HG02759 (cell line): ENCODE results near the gene RNF213.

Source experiments
- ATAC-seq: cut with Tn5 transposase; IDR thresholded peaks from one replicate; pipeline ENCODE4 v1.9.1; 2021; ENCODE audit warnings: mild to moderate bottlenecking, moderate library complexity; ENCODE audit not compliant: unreplicated experiment

RNF213 gene

GRCh38 chr17:80428363-80428762 is 167.7 kb downstream of the RNF213 start:
- no peak for ATAC-seq

DNA sequence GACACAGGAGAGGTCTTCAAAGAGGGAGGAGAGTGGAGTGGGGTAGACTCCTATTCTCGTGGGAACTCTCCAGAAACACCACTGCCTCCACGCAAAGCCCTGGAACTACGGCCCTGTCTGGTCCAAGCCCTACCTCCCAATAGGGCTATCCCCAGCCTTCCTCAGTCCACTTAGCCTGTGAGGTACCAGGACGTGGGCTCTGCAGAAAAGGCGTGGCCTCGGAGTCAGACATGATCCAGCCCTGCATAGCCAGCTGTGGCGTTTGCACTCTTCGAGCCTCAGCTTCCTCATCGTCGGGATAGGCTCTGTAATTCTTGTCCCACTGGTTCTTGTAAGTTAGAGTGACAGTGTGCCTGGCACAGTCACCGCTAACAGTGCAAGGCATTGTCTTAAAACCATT is 168.1 kb downstream of the RNF213 start:
- no peak for ATAC-seq

- no peak for ATAC-seq
Observed at GRCh38 chr17:80429356-80430275, 169.0 kb downstream of the RNF213 start.

DNA sequence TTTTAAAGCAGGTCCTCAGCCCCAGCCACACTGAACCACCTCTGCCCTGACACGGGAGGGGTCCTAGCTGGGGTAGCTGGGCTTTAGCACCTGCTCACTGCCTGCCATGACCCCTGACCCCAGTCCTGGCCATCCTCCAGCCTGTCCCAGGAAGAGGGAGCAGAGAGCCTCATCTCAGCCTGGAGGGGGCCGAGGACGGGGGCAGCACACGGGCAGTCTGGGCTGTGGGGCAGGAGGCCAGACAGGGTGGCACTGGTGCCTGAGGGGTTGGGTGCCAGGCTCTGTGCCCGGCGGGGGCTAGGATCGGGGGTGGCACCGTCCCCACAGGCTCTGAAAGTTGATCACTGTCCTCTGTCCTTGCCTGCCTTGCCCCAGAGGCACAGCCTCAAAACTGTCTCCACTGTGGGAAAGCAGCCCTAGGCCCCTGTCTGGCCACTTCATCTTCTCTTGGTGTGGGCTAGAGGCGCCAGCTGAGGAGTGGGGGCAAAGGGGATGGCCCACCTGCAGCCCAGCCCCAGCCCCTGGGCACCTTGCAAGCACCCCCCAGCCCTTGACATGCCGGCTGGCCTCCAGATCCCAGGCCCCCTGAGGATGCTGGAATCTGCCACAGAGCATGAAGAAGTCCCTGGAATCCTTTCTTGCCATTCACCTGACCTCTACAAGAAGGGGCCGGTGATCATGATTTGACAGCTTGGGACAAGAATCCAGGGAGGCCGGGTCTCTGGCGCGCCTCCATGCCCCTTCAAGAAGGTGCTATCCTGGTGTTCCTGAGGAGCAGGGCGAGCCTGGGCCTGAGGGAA is 170.0 kb downstream of the RNF213 start:
- ATAC-seq, result no peak

DNA sequence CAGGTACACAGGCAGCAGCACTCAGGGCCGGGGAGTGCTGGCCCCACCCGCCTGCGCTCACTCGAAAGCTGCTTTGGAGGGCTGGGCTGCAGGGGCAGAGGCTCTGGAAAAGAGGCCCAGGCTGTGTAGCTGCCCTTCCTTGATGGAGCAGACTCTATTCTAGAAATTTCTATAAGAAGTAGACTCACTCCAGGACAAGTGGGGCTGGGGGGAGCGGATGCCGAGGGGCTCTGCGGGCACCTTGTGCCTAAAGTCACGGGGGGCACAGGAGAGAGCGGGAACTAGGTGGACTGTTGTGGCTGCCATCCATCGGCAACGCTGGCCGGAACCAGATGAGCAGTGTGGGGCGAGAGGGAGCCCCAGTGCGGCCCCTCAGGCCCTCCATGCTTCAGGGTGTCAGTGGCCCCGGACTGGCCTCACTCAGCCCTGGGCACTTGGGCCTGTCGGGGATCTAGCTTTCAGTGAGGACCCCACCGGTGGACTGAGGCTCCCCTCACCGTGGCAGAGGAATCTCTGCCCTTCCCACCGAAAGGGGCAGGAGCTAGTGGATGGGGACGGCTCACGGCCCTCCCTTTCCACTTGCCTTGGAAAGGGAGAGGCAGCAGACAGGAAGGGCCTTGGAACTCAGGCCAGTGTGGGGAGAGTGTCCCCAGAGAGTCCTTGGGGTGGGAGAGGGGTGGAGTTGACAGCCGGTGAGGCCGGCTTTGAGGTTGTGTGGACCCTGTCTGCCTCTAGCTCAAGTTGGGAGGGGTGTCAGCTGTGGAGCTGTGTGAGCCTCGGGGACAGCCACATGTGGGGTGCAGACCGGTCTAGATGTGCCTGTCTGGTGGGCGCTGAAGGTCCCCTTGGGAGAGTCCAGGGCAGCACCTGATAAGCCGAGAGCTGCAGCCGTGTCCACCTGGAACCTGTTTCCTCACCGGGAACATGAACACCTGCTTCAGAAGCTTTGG is 170.9 kb downstream of the RNF213 start:
- no peak for ATAC-seq

DNA sequence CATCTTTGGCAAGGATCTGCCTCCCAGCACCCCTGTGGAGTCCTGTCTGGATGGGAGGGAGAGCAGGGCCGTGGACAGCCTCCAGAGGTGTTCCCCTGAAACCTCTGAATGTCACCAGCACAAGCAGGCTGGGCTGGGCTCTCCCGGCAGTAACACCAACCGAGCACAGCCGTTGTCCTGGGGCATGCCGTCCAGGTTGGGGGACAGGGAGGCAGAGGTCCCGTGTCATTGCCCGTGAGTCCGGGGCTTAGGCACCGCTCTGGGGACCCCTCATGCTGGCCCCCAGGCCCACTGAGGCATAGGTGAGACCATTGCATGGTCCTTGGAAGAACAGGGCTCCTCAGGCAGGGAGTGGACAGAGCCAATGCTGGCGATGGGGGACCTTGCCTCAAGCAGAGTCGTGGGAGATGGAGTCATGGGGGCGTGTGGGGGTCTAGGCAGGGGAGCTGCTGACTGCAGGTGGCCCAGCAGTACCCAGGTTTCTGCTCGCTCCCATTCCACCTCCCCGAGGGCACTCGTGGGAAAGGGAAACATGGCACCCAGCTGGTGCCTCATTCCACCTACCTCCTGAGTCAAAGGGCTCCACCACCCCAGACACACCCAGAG is 171.8 kb downstream of the RNF213 start:
- no peak for ATAC-seq

DNA sequence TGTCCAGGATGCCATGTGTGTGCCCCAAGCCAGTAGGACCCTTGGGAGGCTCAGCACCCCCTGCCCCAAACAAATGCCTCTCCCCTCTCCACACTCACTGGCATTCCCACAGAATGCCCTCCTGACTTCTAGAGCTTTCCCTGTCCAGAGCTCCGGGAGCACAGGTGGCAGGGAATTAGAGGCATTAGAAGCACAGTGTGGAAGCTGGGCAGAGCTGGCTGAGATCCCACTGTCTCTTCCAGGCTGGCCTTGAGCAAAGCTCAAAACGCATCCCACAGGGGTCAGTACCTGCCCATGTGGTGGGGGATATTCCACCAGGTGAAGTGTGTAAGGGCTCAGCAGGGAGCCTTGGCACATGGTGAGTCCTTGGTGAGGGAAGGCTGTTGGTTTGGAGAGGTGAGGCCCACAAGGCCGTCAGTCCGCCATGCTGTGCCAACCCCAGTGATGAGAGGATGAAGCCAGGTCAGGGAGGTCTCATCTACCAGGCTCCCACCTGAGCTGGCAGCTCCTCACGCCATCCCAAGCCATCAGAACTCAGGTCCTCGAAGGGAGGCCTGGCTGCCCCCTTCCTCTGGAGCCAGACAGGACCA is 172.4 kb downstream of the RNF213 start:
- ATAC-seq, result no peak

DNA sequence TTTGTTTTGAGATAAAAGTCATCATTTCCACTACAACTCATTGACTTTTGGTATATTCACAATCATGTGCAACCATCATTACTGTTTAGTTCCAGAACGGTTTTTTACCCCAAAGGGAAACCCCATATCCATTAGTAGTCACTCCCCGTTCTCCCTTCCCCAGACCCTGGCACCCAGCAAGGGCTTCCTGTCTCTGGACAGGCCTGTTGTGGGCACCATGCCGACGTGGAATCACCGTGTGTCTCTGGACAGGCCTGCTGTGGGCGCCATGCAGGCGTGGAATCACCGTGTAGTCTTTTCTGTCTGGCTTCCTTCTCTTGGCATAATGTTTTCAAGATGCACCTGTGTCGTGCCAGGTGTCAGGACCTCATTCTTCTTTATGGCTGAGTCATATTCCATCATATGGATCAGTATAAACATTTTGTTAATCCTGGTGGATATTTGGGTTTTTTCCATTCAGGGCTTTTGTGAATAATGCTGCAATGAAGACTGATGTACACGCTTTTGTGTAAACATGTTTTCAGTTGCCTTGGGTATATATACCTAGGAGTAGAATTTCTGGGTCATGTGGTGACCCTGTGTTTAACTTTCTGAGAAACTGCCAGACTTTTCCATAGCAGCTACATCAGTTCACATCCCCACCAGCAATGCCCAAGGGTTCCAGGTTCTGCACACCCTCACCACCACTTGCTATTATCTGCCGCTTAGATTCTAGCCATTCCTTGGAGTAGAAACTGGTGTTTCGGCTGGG is 173.4 kb downstream of the RNF213 start:
- ATAC-seq, result no peak

DNA sequence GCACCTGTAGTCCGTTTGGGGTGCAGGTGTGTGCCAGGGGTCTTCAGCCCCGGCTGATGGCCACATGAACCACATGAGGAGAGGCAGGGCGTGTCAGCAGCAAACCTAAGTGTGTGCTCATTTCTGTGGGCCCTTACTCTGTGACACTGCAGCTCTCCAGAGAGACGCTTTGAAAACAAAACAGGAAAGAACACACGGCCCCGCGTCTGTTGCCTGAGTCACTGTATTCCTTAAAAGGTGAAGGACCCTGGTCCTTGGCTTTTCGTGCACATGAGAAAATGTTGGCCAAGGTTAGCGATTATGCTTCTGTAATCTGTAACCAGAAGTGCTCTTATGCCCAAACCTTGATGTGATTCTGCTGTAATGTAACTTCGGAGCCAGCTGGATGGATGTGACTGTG is 176.9 kb downstream of the RNF213 start:
- ATAC-seq, result no peak

DNA sequence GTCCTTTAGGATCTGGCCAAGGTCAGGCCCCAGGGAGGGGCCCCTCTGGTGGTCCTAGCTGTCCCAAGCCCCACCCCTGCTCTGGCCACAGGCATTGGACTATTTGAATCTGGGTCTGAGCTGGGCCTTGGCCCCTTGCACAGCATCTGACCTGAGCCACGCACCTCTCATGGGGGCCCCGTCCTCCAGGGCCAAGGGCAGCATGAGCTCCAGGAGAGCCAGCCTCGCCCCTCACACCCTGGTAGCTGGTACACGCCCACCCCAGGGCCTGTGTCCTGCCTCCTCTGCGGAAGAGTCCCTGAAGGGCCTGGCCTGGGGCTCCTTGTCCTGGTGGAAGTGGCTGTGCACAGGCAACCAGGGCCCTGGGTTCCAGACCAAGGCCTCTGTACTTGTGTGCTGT is 178.2 kb downstream of the RNF213 start:
- ATAC-seq, result no peak

- ATAC-seq, result no peak
Observed at GRCh38 chr17:80439499-80439898, 178.8 kb downstream of the RNF213 start.

DNA sequence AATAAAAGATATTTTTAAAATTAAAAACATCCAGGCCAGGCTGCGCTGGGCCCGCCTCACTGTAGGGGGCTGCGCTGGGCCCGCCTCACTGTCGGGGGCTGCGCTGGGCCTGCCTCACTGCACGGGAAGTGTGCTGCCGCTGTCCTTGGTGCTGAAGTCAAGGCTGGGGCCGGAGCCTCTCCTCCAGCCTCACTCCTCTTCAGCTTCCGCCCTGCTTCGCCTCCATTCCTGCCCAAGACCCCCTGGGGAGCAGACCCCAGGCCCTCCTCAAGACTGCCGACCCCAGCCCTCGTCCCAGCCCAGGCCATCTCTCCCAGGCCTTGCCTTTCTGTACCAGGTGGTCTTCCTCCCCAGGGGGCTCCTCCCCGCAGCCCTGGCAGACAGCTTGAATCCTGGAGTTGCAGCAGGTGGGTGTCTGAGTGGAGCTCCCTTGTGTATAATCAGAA is 180.5 kb downstream of the RNF213 start:
- no peak for ATAC-seq

- no peak for ATAC-seq
Observed at GRCh38 chr17:80441598-80442322, 181.1 kb downstream of the RNF213 start.

DNA sequence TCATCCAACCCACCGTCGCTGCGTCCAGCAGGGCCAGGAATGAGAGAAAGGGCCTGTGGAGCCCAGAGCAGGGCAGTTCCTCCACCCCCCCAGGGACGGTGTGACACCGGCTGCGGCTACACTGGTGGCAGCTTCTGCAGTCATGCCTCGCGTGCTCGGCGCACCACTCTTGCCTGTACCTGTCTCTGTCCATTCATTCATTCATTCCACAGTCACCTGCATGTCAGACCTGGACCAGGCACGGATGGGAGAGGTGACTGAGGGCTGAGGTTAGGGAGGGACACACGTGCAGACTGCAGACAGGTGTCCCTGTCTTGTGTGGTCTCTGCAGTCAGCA is 181.6 kb downstream of the RNF213 start:
- ATAC-seq, result no peak

- ATAC-seq, result no peak
Observed at GRCh38 chr17:80442764-80443163, 182.1 kb downstream of the RNF213 start.

DNA sequence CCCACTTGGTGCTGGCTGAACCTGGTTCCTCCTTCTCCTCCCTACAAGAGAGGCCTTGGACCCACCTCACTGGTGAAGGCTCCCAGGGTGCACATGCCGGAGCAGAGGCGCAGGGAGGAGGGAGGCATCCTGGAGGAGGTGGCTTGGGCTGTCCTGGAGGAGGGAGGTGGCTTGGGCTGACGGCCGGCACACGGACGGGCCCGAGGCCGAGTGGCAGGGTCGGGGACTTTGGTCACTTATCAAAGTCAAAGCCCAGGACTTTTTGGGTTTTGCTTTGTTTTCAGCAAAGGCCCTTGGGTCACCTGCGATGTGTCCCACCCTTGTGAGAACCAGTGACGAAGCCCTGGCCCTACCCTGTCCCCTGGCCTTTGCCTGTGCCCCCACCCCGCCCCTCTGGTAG is 182.8 kb downstream of the RNF213 start:
- ATAC-seq, result no peak

DNA sequence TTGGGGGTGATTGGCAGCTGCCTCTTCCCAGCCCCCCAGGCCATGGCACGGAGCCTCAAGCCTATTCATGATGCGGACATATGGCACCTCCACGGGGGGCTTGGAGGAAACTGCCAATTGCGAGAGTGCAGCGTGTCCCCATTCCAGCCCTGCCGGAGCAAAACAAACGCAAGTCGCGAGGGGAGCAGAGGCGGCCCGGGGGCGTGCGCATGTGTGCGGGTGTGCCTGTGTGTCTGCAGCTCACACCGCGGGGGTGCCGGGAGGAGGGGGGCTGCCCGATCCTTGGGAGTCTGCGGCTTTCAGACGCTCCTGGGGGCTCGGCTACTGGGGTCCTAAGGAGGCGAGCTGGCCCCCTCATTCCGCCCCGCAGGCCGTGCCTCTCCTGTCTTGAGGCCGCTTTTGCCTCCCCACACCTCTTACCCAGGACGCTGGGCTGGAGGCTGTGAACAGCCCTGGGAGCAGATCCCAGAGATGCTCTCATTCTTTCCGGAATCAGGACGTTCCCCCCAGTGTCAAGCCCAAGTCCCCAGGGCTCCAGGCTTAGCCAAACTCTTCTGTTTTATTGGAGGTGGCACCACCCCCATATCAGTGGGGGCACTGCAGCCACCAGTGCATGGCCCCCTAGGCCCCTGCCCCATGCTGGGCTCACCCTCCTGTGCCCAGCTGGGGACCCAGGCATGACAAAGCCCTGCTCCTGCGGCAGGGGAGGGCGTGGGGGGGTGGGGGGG is 183.4 kb downstream of the RNF213 start:
- no peak for ATAC-seq

GRCh38 chr17:80444644-80444979 is 184.0 kb downstream of the RNF213 start:
- no peak for ATAC-seq
